GM19468 (cell line): ENCODE results near the gene ZNF227.
"Not testable (repeated sequence)": the region's sequence is repeated elsewhere in the genome, so short reads cannot be mapped to it uniquely, and the experiment has no call there.

Source experiments
- ATAC-seq: cut with Tn5 transposase; IDR thresholded peaks from one replicate; pipeline ENCODE4 v1.9.1; 2021; ENCODE audit warnings: mild to moderate bottlenecking, moderate library complexity, moderate number of reproducible peaks; ENCODE audit not compliant: unreplicated experiment; ENCODE audit errors: extremely low read depth

The ZNF227 gene

GRCh38 chr19:44232867-44233266 is 20.5 kb downstream of the ZNF227 start:
- ATAC-seq = no peak

GRCh38 chr19:44236384-44236783 is 24.1 kb downstream of the ZNF227 start:
- no peak for ATAC-seq

- ATAC-seq = not testable (repeated sequence)
Observed at GRCh38 chr19:44252332-44252731, 40.0 kb downstream of the ZNF227 start.

GRCh38 chr19:44253392-44253791 is 41.1 kb downstream of the ZNF227 start:
- not testable (repeated sequence) for ATAC-seq

- ATAC-seq = no peak
Observed at GRCh38 chr19:44254496-44254895, 42.2 kb downstream of the ZNF227 start.

GRCh38 chr19:44255705-44256411 is 43.5 kb downstream of the ZNF227 start:
- ATAC-seq = no peak

GRCh38 chr19:44258136-44258535 is 45.8 kb downstream of the ZNF227 start:
- no peak for ATAC-seq

- ATAC-seq = no peak
Observed at GRCh38 chr19:44258835-44259413, 46.6 kb downstream of the ZNF227 start.

- no peak for ATAC-seq
Observed at GRCh38 chr19:44260343-44260681, 48.0 kb downstream of the ZNF227 start.

- ATAC-seq = no peak
Observed at GRCh38 chr19:44260695-44261446, 48.5 kb downstream of the ZNF227 start.

GRCh38 chr19:44277331-44277730 is 65.0 kb downstream of the ZNF227 start:
- no peak for ATAC-seq

- ATAC-seq = no peak
Observed at GRCh38 chr19:44278181-44278690, 65.9 kb downstream of the ZNF227 start.

GRCh38 chr19:44280916-44281315 is 68.6 kb downstream of the ZNF227 start:
- ATAC-seq = no peak

- ATAC-seq = no peak
Observed at GRCh38 chr19:44282846-44283245, 70.5 kb downstream of the ZNF227 start.

GRCh38 chr19:44284968-44285367 is 72.6 kb downstream of the ZNF227 start:
- no peak for ATAC-seq
